ENCODE measurements around the gene COG1. TPM values are rescaled to one million over a fixed set of nuclear protein-coding genes. Genes with fewer than 3 reads are reported as not detected.

The COG1 gene
- total and polyA plus RNA-seq, 9 of the 15 experiments (the other 6 are each of a cell fraction or from before 2014, with no cell fraction given) = 9.5 to 26.8 (median 12.9) TPM

Other genes with a start within 250 kb of the COG1 start
- 11.8 and 15.1 TPM in 2 replicates for gene SLC39A11, start 100.4 kb upstream of the COG1 start, total RNA-seq (2014; rRNA removed)
- gene SLC39A11, start 100.4 kb upstream of the COG1 start, total RNA-seq (2014; rRNA removed; fragmentation: Illumina TruSeq; extraction: Trizol) = 12.7 and 12.9 TPM in 2 replicates
- 20.2 TPM in 2 replicates for gene SLC39A11, start 100.4 kb upstream of the COG1 start, total RNA-seq (2015; rRNA removed; fragmentation: Illumina TruSeq; extraction: Trizol)
- gene SLC39A11, start 100.4 kb upstream of the COG1 start, total RNA-seq (2021) = 25.6 and 26.4 TPM in 2 replicates
- gene SLC39A11, start 100.4 kb upstream of the COG1 start, polyA plus RNA-seq (2011; rRNA removed) = 8.8 and 10.5 TPM in 2 replicates
- gene SLC39A11, start 100.4 kb upstream of the COG1 start, polyA plus RNA-seq (2014; fragmentation: Illumina TruSeq; extraction: Trizol) = 11.0 and 13.4 TPM in 2 replicates
- 10 to 100 TPM; 11.5 to 13.7 TPM for gene SLC39A11, start 100.4 kb upstream of the COG1 start, polyA plus RNA-seq (2014; fragmentation: Nextera tagmentation; extraction: Ambion mirVana)
- gene SLC39A11, start 100.4 kb upstream of the COG1 start, polyA plus RNA-seq (2014; rRNA removed) = 12.8 and 15.2 TPM in 2 replicates
- gene SSTR2, start 28.0 kb upstream of the COG1 start, total RNA-seq (2014; rRNA removed) = not detected in 2 replicates
- gene SSTR2, start 28.0 kb upstream of the COG1 start, total RNA-seq (2014; rRNA removed; fragmentation: Illumina TruSeq; extraction: Trizol) = not detected in 2 replicates
- not detected in 2 replicates for gene SSTR2, start 28.0 kb upstream of the COG1 start, total RNA-seq (2015; rRNA removed; fragmentation: Illumina TruSeq; extraction: Trizol)
- gene SSTR2, start 28.0 kb upstream of the COG1 start, total RNA-seq (2021) = not detected in 2 replicates
- not detected in 2 replicates for gene SSTR2, start 28.0 kb upstream of the COG1 start, polyA plus RNA-seq (2011; rRNA removed)
- gene SSTR2, start 28.0 kb upstream of the COG1 start, polyA plus RNA-seq (2014; fragmentation: Illumina TruSeq; extraction: Trizol) = not detected in 2 replicates
- under 1 TPM in 1 of 2 experiments, not detected in 1; 0.03 TPM for gene SSTR2, start 28.0 kb upstream of the COG1 start, polyA plus RNA-seq (2014; fragmentation: Nextera tagmentation; extraction: Ambion mirVana)
- gene SSTR2, start 28.0 kb upstream of the COG1 start, polyA plus RNA-seq (2014; rRNA removed) = not detected in 2 replicates
- not detected in 2 replicates for gene CPSF4L, start 68.8 kb downstream of the COG1 start, total RNA-seq (2014; rRNA removed)
- gene CPSF4L, start 68.8 kb downstream of the COG1 start, total RNA-seq (2014; rRNA removed; fragmentation: Illumina TruSeq; extraction: Trizol) = not detected in 2 replicates
- gene CPSF4L, start 68.8 kb downstream of the COG1 start, total RNA-seq (2015; rRNA removed; fragmentation: Illumina TruSeq; extraction: Trizol) = not detected in 2 replicates
- gene CPSF4L, start 68.8 kb downstream of the COG1 start, total RNA-seq (2021) = not detected in 2 replicates
- not detected in 2 replicates for gene CPSF4L, start 68.8 kb downstream of the COG1 start, polyA plus RNA-seq (2011; rRNA removed)
- gene CPSF4L, start 68.8 kb downstream of the COG1 start, polyA plus RNA-seq (2014; fragmentation: Illumina TruSeq; extraction: Trizol) = not detected in 2 replicates
- gene CPSF4L, start 68.8 kb downstream of the COG1 start, polyA plus RNA-seq (2014; fragmentation: Nextera tagmentation; extraction: Ambion mirVana) = not detected
- gene CPSF4L, start 68.8 kb downstream of the COG1 start, polyA plus RNA-seq (2014; rRNA removed) = not detected in 2 replicates
- 16.1 and 19.9 TPM in 2 replicates for gene CDC42EP4, start 118.9 kb downstream of the COG1 start, total RNA-seq (2014; rRNA removed)
- 7.4 and 8.0 TPM in 2 replicates for gene CDC42EP4, start 118.9 kb downstream of the COG1 start, total RNA-seq (2014; rRNA removed; fragmentation: Illumina TruSeq; extraction: Trizol)
- gene CDC42EP4, start 118.9 kb downstream of the COG1 start, total RNA-seq (2015; rRNA removed; fragmentation: Illumina TruSeq; extraction: Trizol) = 15.9 TPM in 2 replicates
- gene CDC42EP4, start 118.9 kb downstream of the COG1 start, total RNA-seq (2021) = 20.4 and 20.8 TPM in 2 replicates
- 8.8 and 12.3 TPM in 2 replicates for gene CDC42EP4, start 118.9 kb downstream of the COG1 start, polyA plus RNA-seq (2011; rRNA removed)
- 10.2 and 15.3 TPM in 2 replicates for gene CDC42EP4, start 118.9 kb downstream of the COG1 start, polyA plus RNA-seq (2014; fragmentation: Illumina TruSeq; extraction: Trizol)
- 1 to 10 TPM in 1 of 2 experiments, under 1 TPM in 1; 0.65 to 1.1 TPM for gene CDC42EP4, start 118.9 kb downstream of the COG1 start, polyA plus RNA-seq (2014; fragmentation: Nextera tagmentation; extraction: Ambion mirVana)
- 13.3 and 13.4 TPM in 2 replicates for gene CDC42EP4, start 118.9 kb downstream of the COG1 start, polyA plus RNA-seq (2014; rRNA removed)

Data from K562 (cell line).